ENCODE measurements around the gene GGT1. TPM values are rescaled to one million over a fixed set of nuclear protein-coding genes. Genes with fewer than 3 reads are reported as not detected.
"Not testable (repeated sequence)": the region's sequence is repeated elsewhere in the genome, so short reads cannot be mapped to it uniquely, and the experiment has no call there.

Gene GGT1
- total RNA-seq, 1 donor from 2014 or later, result 166 TPM

- ATAC-seq (no peak), DNase-seq (ENCODE audit: low spot score) (no peak)
Measured at GRCh38 chr22:24595863-24596262, 7.1 kb upstream of the GGT1 start.

- ATAC-seq, result not testable (repeated sequence)
Measured at GRCh38 chr22:24597076-24597475, 5.9 kb upstream of the GGT1 start.

GRCh38 chr22:24599514-24599913 is 3.5 kb upstream of the GGT1 start:
- ATAC-seq, result no peak
- no peak for DNase-seq (ENCODE audit: low spot score)

More at GRCh38 chr22:24597076-24597475, 5.9 kb upstream of the GGT1 start:
- not testable (repeated sequence) for DNase-seq (ENCODE audit: low spot score)

- DNase-seq (ENCODE audit: low spot score); ATAC-seq: not testable (repeated sequence)
Measured at GRCh38 chr22:24599958-24600715, 2.9 kb upstream of the GGT1 start.

GRCh38 chr22:24601217-24602104 is 1.5 kb upstream of the GGT1 start:
- peak; percentile 78 for ATAC-seq
- DNase-seq (ENCODE audit: low spot score), result peak; percentile 93

DNA sequence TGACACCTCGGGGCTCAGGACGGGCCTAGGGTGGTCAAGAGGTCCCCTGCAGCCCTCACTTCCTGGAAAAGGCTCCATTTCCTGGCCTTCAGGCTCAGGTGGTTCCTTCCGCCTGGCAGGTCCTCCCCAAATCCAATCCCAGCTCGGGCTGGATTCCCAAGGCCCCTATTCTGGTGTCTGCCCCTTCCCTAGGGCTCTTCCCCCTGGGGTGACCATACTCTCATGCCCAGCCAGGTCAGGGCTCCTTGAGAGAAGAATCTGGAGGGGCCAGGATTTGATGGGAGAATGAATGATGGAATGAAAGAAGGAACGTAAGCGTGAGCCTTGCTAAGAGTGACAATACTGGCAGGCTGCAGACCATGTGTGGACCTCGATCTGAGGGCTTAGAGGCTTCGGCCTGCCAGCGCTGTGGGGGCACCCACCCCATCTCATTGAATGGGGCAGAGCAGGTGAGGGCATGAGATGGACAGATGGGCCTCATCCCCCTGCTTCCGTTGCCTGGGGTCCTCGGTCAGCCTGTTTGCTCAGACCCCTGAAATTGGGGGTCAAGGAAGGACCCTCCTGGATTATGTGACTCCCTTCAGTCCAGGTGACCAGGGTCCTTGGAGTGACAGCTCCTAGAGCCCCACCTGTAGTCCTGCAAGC is 766 bp upstream of the GGT1 start:
- not testable (repeated sequence) for DNase-seq (ENCODE audit: low spot score)
- ATAC-seq, result peak; percentile 45

GRCh38 chr22:24603770-24604629 is 1.0 kb downstream of the GGT1 start:
- not testable (repeated sequence) for DNase-seq (ENCODE audit: low spot score)
- ATAC-seq, result peak; percentile 34

DNA sequence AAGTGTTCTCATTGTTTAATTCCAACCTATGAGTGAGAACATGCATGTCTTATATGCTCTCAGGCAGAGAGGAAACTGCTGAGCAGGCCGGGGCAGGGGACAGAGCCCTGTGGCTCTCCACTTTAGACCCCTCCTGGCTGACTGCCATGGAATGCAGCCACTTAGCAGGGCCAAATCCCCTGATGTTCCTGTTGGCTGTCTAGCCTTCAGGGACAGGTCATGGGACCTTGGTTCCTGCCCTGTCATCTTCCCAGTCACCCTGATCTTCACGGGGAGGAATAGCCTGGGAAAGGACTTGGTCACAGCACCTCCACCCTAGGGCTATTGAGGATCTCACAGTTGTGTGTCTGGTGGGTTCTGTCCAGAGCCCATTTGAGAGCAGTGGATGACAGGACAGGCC is 3.3 kb downstream of the GGT1 start:
- not testable (repeated sequence) for DNase-seq (ENCODE audit: low spot score)

DNA sequence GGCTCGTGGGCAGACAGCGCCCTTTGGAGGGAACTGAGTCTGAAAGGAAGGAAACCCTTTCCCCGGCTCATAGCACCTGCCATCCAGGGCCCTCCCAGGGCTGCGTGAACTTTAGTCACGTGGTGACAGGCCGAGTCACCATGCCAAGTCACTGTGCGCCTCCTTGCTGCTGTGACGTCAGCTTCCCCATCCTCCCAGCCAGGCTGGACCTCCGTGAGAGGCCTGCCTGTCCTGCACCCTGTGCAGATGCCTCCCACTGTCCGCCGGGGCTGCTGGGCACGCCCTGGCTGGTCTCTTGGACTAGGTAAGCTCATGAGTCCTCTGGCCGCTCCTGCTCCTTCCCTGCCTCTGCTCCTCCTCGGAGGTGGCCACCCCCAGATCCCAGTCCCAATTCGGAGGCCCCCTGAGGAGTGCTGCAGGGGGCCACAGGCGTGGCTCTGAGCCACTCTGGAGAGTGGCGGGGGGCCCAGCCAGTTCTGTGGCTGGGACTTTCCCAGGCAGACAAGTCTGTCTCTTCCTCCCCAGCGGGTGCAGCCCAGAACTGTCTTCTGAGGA is 4.5 kb downstream of the GGT1 start:
- not testable (repeated sequence) for DNase-seq (ENCODE audit: low spot score)
- ATAC-seq, result peak; percentile 44

More for the DNA sequence above, 3.3 kb downstream of the GGT1 start:
- ATAC-seq, result not testable (repeated sequence)

DNA sequence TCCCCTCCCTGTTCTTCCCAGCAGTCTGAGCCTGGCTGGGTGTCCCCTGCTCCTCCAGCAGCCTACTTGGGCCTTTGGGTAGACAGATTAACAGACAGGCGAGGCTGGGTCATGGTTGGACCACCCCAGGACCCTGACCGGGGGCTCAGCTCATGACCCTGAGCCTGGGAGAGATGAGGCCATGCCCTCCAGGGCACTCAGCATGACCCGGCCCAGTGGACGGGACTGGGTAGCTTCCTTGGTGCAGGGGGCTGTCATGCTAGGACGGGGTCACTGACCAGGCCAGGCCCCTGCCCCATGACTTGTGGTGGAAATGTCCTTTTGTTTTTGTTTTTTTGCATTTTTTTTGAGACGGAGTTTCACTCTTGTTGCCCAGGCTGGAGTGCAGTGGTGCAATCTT is 5.3 kb downstream of the GGT1 start:
- not testable (repeated sequence) for ATAC-seq; DNase-seq (ENCODE audit: low spot score)

DNA sequence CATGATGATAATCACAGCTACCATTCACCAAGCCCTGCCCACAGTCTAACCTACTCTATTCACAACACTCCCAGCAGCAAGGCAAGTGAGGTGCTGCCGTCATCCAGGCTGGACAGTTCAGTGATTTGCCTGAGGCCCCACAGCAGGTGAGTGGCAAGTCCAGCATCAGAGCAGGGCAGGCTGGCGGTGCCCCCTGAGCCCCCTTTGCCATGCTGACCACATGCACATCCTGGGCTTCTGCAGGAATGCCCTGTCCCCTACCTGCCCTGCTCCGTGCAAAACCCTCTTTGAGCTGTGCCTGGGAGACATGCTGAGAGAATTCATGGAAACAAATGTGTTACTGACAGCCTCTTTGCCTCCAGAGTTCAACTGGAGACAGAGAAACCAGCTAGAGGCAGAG is 6.9 kb downstream of the GGT1 start:
- not testable (repeated sequence) for ATAC-seq; DNase-seq (ENCODE audit: low spot score)

DNA sequence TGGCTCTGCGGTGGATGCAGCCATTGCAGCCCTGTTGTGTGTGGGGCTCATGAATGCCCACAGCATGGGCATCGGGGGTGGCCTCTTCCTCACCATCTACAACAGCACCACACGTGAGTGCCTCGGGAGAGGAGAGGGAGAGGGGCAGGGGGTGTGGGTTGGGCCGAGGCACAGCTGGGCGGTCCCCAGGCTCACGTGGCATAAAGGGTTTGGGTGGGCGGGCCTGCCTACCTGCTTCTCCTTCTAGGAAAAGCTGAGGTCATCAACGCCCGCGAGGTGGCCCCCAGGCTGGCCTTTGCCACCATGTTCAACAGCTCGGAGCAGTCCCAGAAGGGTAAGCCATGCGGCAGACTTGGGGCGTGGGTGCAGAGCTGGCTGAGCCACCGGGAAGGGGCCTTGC is 11.8 kb downstream of the GGT1 start:
- not testable (repeated sequence) for ATAC-seq; DNase-seq (ENCODE audit: low spot score)

DNA sequence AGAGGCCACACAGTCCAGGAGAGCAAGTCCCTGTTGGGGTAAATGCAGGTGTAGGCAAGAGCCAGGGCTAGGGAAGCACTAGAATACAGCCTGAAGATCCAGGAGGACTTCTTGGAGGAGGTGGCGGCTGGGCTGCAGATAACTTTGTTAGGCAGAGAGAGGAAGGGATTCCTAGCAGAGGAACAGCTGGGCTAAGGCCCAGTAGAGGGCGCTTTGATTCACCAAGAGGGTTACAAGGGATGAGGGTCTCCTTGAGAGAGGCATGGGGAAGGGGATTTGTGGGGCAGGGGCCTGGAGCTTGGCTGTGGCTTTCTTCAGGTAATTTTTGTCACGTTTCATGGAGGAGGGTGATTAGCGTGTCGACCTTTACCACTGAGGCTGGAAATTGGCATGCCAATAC is 18.3 kb downstream of the GGT1 start:
- not testable (repeated sequence) for DNase-seq (ENCODE audit: low spot score); ATAC-seq

GRCh38 chr22:24622596-24622995 is 19.6 kb downstream of the GGT1 start:
- DNase-seq (ENCODE audit: low spot score), result not testable (repeated sequence)

GRCh38 chr22:24627911-24628310 is 24.9 kb downstream of the GGT1 start:
- ATAC-seq; DNase-seq (ENCODE audit: low spot score): not testable (repeated sequence)

More at GRCh38 chr22:24622596-24622995, 19.6 kb downstream of the GGT1 start:
- ATAC-seq, result not testable (repeated sequence)

DNA sequence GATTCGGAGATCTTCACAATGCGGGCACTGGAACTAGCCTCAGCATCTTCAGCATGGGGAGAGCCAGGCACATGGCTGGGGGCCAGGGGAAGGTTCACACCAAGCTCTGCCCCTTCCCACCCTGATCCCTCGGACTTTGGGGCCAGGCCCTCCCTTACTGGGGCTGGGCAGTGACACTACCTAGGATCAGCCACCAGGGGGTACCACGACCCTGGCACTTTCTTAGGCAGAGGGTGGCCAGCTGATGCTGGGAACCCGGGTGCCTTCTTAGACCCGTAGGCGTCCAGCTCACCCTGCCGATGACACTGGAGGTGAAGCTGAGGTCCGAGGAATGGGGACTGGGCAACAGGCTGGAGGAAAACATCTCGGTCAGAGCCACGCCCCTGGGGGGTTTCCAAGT is 26.1 kb downstream of the GGT1 start:
- not testable (repeated sequence) for DNase-seq (ENCODE audit: low spot score); ATAC-seq

GRCh38 chr22:24630812-24631427 is 27.9 kb downstream of the GGT1 start:
- ATAC-seq; DNase-seq (ENCODE audit: low spot score): not testable (repeated sequence)

DNA sequence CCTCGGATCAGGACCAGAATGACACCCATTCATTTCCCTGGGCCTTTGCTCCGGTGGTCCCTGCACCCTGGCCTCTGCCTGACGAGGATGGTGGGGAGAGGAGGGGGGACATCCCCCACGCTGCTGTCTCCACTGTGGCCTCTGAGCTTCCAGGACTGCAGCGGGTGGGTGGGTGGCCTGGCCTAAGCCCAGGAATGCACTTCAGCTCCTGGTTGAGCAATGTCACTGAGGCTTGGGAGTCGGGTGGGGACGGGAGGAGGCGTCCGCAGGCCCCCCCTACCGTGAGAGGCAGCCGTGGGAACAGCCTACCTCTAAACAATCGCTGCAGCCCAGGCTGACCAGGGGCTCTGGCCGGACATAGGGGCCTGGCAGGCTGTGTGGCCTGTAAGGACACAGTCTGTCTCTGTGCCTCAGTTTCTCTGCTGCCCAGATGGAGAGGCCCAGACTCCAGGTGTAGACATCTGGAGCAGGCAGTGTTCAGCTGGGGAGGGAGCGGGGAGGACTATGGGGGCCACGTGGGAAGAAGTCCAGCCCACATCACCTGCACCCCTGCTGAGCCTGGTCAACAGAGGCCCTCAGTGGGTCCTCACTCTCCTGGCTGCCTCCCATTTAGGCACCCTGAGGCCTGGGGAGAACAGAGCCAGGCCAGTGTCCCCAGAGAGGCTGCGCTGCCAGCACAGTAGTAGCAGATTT is 28.6 kb downstream of the GGT1 start:
- not testable (repeated sequence) for ATAC-seq; DNase-seq (ENCODE audit: low spot score)
